Neural cell (in vitro differentiated cells): ENCODE results near the gene CHP2.

Experiments
- EP300 ChIP-seq: fragments of 450-650 bp; conservative IDR thresholded peaks from 2 replicates; pipeline ENCODE4 v1.6.1; 2014; ENCODE audit warnings: antibody characterized with exemption, mild to moderate bottlenecking, moderate library complexity; ENCODE audit not compliant: poor library complexity, severe bottlenecking
- TAF1 ChIP-seq: IDR thresholded peaks from 2 replicates; pipeline ENCODE4 v1.6.1; 2012; ENCODE audit warnings: low read depth
- TF ChIP-seq, protein P1 (sequence below): fragments of 450-650 bp; IDR thresholded peaks from 2 replicates; pipeline ENCODE4 v1.5.1; 2014; ENCODE audit warnings: antibody characterized with exemption, mild to moderate bottlenecking, moderate library complexity; ENCODE audit not compliant: poor library complexity, severe bottlenecking

DNA sequence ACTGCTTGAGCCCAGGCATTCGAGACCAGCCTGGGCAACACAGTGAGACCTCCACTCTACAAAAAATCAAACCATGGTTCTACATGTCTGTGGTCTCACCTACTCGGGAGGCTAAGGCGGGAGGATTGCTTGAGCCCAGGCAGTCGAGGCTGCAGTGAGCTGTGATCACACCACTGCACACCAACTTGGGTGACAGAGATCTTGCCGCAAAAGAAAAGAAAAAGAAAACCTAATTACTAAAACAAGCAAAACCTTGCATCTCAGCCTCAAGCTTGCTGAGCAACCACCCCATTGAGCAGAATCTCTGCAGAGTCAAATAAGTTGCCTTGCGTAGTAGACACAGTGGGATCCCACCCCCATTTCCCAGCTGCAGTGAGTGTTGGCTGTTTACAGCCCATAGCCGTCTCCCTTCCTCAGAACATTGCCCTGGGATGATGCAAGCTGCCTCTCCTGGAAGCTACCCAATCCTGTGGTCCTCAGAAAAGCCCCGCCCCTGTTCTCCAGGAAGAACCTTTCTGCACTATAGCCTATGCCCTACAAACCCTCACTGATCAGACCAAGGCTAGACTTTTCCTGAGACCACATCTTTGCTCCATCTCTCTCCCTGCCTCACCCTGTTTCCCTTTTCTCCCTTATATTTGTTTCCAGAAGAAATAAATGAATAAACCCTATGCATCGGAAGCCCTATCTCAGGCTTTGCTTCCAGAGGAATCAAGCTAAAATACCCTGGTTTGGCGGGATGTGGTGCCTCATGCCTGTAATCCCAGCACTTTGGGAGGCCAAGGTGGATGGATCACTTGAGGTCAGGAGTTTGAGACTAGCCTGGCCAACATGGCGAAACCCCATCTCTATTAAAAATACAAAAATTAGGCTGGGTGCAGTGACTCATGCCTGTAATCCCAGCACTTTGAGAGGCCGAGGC is 25.1 kb upstream of the CHP2 start:
- no peak for TF ChIP-seq EP300
- TF ChIP-seq TAF1 = no peak
- TF ChIP-seq, protein P1, sequence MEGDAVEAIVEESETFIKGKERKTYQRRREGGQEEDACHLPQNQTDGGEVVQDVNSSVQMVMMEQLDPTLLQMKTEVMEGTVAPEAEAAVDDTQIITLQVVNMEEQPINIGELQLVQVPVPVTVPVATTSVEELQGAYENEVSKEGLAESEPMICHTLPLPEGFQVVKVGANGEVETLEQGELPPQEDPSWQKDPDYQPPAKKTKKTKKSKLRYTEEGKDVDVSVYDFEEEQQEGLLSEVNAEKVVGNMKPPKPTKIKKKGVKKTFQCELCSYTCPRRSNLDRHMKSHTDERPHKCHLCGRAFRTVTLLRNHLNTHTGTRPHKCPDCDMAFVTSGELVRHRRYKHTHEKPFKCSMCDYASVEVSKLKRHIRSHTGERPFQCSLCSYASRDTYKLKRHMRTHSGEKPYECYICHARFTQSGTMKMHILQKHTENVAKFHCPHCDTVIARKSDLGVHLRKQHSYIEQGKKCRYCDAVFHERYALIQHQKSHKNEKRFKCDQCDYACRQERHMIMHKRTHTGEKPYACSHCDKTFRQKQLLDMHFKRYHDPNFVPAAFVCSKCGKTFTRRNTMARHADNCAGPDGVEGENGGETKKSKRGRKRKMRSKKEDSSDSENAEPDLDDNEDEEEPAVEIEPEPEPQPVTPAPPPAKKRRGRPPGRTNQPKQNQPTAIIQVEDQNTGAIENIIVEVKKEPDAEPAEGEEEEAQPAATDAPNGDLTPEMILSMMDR = no peak
